Osteoblast (primary cell): ENCODE results near the gene OSBP2. TPM values are rescaled to one million over a fixed set of nuclear protein-coding genes. Genes with fewer than 3 reads are reported as not detected.

ENCODE experiments used
- DNase-seq: peaks from one replicate; pipeline ENCODE4 v3.0.0; 2011; ENCODE audit warnings: low spot score, mixed read lengths; ENCODE audit not compliant: insufficient read length; ENCODE audit errors: missing footprints
- H2AFZ ChIP-seq: 2 replicates; pipeline ENCODE4 v1.6.0; 2011; ENCODE audit warnings: mild to moderate bottlenecking, low read length
- H3K27ac ChIP-seq: 2 replicates; pipeline ENCODE4 v1.5.1; 2011; ENCODE audit warnings: mild to moderate bottlenecking, low read depth, low read length, moderate library complexity
- H3K27me3 ChIP-seq: 2 replicates; pipeline ENCODE4 v1.6.0; 2012; ENCODE audit warnings: mild to moderate bottlenecking, control low read depth, inconsistent platforms, low read length, moderate library complexity; ENCODE audit not compliant: insufficient read depth
- H3K36me3 ChIP-seq: 2 replicates; pipeline ENCODE4 v1.5.1; 2011; ENCODE audit warnings: mild to moderate bottlenecking, low read length, control low read depth, moderate library complexity; ENCODE audit not compliant: insufficient read depth
- H3K4me1 ChIP-seq: 2 replicates; pipeline ENCODE4 v1.5.1; 2011; ENCODE audit warnings: mild to moderate bottlenecking, low read length, control low read depth, moderate library complexity; ENCODE audit not compliant: insufficient read depth
- H3K4me2 ChIP-seq: 2 replicates; pipeline ENCODE4 v1.6.0; 2011; ENCODE audit warnings: mild to moderate bottlenecking, low read length; ENCODE audit not compliant: insufficient read depth
- H3K4me3 ChIP-seq: fragments of 200-600 bp; sonication (generic); 3 replicates; pipeline ENCODE4 v1.5.1; 2012; ENCODE audit warnings: mild to moderate bottlenecking, low read length, inconsistent platforms; ENCODE audit not compliant: insufficient read depth
- H3K79me2 ChIP-seq: 2 replicates; pipeline ENCODE4 v1.6.0; 2012; ENCODE audit warnings: mild to moderate bottlenecking, low read length, control low read depth, inconsistent platforms; ENCODE audit not compliant: insufficient read depth
- H3K9me3 ChIP-seq: 2 replicates; pipeline ENCODE4 v1.5.1; 2011; ENCODE audit warnings: low read depth, low read length, control low read depth
- H4K20me1 ChIP-seq: 2 replicates; pipeline ENCODE4 v1.6.0; 2012; ENCODE audit warnings: mild to moderate bottlenecking, low read length, control low read depth; ENCODE audit not compliant: insufficient read depth
- CTCF ChIP-seq: IDR thresholded peaks from 2 replicates; pipeline ENCODE4 v1.5.1; 2011; ENCODE audit warnings: mild to moderate bottlenecking, low read depth, low read length, moderate library complexity; ENCODE audit errors: extremely low read depth
- total RNA-seq: library from RNA; depleted of rRNA; stranded (reverse); fragments of >200 nt; gene quantifications from 2 replicates; pipeline ENCODE4 v1.2.3, GENCODE V29; 2012

OSBP2 gene
- total RNA-seq, 1 donor = 4.3 TPM

GRCh38 chr22:30826670-30827355 lies 132.1 kb downstream of the OSBP2 start:
- no peaks in the 10 kb centered on the region for H3K36me3 ChIP-seq
- peaks cover 31% of the 10 kb centered on the region for H3K4me1 ChIP-seq
- no peak for TF ChIP-seq CTCF
- DNase-seq = peak; percentile 37
- no peak overlapping the region for H3K4me3 ChIP-seq
- H3K9me3 ChIP-seq = no peaks in the 10 kb centered on the region
- H2AFZ ChIP-seq = no peak overlapping the region
- H4K20me1 ChIP-seq = peaks cover 2% of the 10 kb centered on the region
- no peaks in the 10 kb centered on the region for H3K79me2 ChIP-seq
- H3K4me2 ChIP-seq = no peak overlapping the region
- H3K27ac ChIP-seq = no peak overlapping the region
- H3K27me3 ChIP-seq = peaks cover 17% of the 10 kb centered on the region

- H3K79me2 ChIP-seq = no peaks in the 10 kb centered on the region
- H3K36me3 ChIP-seq = no peaks in the 10 kb centered on the region
- peaks cover 10% of the 10 kb centered on the region for H3K27me3 ChIP-seq
Observed at GRCh38 chr22:30827646-30828045, 133.0 kb downstream of the OSBP2 start.

GRCh38 chr22:30828187-30829155 lies 133.8 kb downstream of the OSBP2 start:
- peak; percentile 23 for DNase-seq
- H3K4me1 ChIP-seq = peaks cover 20% of the 10 kb centered on the region
- H3K4me3 ChIP-seq = no peak overlapping the region
- no peaks in the 10 kb centered on the region for H4K20me1 ChIP-seq
- no peak overlapping the region for H2AFZ ChIP-seq
- no peak overlapping the region for H3K27ac ChIP-seq
- H3K4me2 ChIP-seq = no peak overlapping the region
- peaks cover 2% of the 10 kb centered on the region for H3K27me3 ChIP-seq
- no peaks in the 10 kb centered on the region for H3K79me2 ChIP-seq
- TF ChIP-seq CTCF = no peak
- H3K9me3 ChIP-seq = no peaks in the 10 kb centered on the region
- no peaks in the 10 kb centered on the region for H3K36me3 ChIP-seq

More at GRCh38 chr22:30827646-30828045, 133.0 kb downstream of the OSBP2 start:
- Histone ChIP-seq H3K4me1 (peaks cover 25% of the 10 kb centered on the region), H3K4me2 (no peak overlapping the region), H4K20me1 (no peaks in the 10 kb centered on the region), H3K27ac (no peak overlapping the region), H3K4me3 (no peak overlapping the region), H2AFZ (no peak overlapping the region), H3K9me3 (no peaks in the 10 kb centered on the region)
- TF ChIP-seq CTCF = no peak
- DNase-seq = no peak
